Activated CD4-positive, CD25-positive, alpha-beta regulatory T cell treated with anti-CD3 and anti-CD28 coated beads, Interleukin-2, amount 50 U/mL, for 24 hours (primary cell): Measurements from ENCODE around the gene ZNF804A.

Experiments
- ATAC-seq, 2 donors: fragments of 150-1000 bp; cut with Tn5 transposase; one replicate each; pipeline ENCODE4 v1.10.0; 2021; ENCODE audit warnings: mild to moderate bottlenecking in 1 of 2, moderate library complexity in 1 of 2

Gene ZNF804A

DNA sequence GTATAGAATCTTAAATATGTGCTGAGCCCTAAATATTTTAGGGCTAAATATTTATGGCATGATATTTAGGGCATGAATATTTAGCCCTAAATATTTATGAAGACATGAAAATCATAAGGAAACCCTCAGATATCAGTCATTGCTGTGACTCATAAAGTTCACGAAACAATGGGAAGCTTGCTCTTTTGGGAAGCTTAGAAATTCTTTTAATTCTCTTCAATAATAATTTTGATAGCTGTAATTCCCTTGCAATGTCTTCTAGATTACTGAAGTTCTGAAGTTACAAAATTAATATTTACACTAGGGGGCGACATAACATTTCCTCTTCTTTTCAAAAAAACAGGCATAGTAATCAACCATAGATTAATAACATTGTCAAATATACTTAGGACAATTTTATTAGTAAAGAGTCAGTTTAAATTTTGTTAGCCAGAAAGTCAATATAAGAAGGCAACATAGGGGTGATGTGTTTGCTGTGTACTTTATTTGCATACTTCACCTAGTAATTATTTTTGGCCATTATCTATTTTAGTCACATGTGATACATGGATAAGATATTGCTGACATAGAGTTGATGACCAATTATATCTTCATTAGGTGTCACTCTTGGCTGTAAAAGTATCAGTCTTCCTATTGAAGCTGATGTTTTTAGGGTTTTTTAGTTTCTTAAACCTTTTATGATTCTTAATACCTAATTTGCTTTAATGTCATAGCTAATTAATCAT, 13.2 kb downstream of the ZNF804A start:
- no peak for ATAC-seq

DNA sequence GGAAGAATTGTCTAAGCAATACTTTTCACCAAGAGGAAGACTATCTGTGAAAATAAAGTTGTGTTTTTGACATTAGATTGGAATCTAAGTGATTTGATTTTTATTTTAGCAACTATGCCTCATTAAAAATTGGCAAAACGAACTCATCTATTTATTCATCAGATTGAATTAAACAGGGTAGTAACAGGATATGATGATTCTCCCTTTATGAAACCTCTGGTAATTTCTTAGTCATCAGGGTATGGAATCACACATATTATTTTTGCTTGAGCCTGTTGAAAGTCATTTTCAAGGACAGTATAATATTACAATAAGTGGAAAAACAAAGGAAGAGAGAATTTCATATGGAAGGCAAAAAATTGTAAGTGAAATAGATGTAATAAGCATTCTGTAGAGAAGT, 22.0 kb downstream of the ZNF804A start:
- ATAC-seq: no peak

DNA sequence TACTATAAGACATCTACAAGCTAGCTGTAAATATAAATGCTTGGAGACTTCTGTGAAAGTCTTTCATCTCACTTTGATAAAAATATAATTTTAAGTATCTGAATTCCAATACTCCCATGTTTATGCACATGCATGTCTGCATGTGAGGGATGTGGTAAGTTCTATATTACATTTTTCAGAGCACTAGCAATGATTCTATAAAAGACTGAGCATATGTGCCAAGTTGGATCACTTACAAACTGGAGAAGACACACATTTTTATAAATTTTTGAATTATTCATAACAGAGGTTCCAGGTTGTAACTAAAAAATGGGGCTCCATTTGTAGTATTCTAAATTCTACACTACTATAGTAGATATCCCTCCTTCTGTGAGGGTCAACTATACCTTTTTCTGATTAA, 26.0 kb downstream of the ZNF804A start:
- ATAC-seq: no peak

DNA sequence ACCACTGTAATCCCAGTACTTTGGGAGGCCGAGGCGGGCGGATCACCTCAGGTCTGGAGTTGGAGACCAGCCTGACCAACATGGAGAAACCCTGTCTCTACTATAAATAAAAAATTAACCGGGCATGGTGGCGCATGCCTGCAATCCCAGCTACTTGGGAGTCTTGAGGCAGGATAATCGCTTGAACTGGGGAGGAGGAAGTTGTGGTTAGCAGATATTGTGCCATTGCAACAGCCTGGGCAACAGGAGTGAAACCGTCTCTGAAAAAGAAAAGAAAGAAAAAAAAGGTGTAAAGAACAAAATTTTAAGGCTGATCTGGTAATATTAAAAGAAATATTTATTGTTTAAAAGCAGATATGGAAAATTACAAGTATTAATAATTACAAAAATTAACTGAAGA, 29.7 kb downstream of the ZNF804A start:
- no peak for ATAC-seq

DNA sequence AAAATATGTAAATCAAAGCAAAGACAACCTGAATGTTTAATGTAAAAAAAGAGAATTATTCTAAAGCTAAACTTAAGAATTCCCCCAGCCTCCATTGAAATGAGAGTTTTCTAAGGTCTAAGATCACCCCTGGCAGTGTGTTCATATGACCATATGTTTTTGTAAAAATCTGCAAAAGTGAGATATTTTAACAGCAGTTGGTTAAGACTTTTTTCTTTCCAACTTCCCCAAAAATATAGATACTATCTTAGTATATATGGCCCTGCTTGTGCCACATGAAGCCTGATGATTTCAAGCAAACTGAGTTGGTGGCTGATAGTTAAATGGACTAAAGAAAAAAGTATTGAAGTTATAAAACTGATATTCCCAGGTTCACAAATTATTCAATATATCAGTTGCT, 35.4 kb downstream of the ZNF804A start:
- ATAC-seq: no peak

DNA sequence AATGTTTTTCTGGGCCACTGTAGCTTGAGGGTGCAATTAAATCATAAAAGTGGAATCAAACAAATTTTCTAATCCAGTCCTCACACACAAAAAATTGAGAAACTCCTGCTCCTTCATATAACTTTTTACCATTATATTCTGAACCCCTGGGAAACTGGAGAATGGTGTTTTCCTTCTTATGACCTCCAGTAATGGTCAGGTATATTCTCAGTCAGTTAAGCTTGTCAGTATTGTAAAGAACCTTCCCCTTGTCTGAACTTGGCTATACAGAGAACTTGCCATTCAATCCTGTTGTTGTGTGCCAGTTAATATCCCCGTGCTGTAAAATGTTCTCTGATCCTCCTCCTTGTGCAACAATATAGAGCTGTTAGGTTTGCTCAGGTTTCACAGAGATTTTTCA, 39.5 kb downstream of the ZNF804A start:
- ATAC-seq: no peak

DNA sequence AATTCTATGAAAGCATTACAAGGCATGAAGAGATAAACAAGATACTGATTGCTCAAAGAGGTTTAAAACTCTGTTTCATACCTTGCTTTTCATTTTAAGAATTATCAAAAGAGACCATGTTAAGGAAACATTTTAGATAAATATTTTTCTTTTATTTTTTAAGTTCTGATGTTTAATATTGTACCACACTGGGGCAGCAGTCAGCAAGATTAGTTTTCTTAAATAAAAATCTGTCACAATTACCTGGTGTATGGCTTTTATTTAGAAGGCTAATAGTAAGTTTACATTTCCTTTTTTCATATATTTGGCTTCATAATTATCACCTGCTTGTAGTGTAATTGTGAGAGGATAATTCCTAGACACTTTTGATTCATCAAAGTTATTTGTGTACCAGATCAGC, 46.4 kb downstream of the ZNF804A start:
- no peak for ATAC-seq

DNA sequence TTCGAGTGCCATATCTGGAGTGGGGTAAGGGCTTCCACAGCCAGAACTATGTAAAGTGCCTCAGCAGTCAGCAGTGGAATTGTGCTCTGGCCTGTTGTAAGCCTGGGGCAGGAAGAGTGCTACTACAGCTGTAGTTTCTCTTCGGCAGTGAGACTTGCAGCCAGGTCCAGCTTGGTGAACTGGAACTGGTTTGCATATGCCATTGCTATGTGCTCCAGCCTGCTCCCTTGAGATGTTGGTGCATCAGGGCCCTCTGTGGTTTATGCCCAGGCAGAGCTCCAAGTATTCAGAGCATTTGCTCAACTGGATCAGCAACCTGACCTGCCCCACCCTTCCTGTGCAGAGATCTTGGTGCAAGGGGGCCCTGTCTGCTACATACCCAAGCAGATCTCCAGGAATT, 47.8 kb downstream of the ZNF804A start:
- no peak for ATAC-seq

DNA sequence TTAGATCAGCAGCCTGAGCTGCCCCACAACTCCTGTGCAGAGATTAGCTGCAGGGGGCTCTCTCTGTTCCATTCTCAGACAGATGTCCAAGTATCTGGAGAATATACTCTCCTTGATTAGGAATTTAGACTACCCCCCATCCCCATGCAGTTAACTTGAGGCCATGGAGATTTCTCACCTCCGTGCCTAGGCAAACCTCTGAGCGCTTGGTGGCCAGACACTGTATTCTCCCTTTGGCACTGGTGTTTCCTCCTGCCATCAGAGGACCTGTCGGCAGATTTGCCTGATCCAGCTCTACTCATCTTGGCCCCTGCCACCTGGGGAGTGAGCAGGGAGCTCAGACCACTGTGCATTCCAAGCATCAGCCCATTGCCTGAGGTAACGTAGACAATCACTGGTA, 48.3 kb downstream of the ZNF804A start:
- ATAC-seq: no peak

DNA sequence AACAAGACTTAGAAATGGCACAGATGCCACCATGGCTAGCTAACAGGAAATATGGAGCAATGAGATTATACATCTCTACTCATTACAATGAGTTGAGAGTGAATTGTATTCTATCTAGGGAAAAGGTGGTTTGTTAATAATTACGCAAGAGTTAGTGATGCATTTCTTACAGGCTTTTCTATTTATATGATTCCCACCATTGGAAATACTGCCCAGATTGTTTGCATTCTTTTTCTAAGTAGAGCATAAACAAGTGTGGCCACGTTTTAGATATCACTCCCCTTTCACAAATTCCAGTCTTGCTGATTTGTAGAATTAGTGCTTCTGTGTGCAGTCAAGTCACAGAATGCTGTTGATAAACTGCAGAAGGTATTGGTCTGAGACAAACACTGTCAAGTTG, 56.6 kb downstream of the ZNF804A start:
- ATAC-seq: no peak

DNA sequence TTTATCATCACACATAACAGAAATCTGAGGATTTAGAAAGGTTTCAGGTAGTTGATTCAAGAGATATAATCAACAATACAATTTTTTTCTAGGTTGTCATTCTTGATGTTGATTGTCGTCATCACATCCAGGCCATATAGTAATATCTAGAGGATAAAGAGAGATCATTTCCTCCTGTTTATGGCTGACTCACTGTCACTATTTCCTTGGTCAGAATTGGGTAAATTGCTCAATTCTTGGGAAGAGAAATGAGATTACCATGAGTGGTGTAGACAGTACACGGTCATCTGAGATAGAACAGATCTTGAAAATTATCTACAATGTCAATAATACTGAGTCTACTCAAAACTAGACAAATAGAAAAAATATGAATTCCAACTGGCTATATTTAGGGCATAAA, 78.8 kb downstream of the ZNF804A start:
- no peak for ATAC-seq

DNA sequence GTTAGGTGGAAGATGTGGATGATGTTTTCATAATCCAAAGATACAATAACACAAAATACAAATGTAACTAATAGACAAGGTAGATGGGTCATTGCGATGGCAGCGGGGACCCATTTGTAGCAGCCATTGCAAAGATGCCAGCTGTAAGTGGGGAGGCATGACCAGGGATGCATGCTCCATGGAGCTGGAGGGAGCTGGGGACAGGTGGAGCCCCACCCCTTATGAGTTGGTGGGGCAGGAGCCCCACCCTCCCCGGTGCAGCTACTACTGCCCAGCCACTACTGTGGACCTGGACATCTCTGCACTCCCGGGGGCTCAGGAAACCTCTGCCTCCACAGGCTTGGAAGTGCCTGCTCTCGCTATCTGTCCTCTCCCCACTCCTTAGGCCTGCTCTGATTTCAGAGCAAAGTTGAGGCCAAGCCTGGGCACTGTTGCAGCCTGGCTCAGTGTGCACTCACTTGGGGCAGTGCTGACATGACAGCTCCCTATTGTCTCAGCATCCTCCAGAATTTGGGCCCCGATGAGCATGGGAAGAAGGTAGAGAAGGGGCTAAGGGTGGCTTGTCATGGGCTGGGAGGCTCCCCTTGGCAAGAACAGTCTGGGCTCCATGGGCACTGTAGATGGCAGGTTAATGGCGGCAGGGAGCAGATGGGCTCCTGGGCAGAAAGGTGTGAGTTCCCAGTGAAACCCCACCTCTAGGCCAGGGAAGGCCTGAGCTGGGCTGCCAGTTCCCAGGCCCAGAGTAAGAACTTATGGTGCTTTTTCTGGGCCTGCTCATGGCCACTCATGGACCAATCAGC, 81.1 kb downstream of the ZNF804A start:
- no peak for ATAC-seq

DNA sequence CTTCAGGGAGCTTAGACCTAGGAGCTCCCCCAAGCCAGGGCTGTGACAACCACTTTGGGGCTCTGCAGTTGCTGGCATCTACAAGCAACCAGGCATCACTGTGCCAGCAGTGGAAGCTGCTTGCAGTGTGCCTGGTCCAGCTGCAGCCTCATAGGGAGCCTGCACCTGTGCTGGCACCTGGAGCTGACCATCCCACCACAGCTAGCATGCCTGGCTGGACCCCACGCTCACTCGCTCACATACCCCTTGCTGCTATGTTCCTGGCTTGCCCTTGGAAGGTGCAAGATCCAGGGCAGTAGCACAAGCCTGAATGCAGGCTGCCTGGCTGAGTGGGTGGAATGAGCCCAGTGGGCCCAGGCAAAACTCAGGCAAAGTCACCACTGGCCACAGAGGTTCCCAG, 82.5 kb downstream of the ZNF804A start:
- ATAC-seq: no peak

DNA sequence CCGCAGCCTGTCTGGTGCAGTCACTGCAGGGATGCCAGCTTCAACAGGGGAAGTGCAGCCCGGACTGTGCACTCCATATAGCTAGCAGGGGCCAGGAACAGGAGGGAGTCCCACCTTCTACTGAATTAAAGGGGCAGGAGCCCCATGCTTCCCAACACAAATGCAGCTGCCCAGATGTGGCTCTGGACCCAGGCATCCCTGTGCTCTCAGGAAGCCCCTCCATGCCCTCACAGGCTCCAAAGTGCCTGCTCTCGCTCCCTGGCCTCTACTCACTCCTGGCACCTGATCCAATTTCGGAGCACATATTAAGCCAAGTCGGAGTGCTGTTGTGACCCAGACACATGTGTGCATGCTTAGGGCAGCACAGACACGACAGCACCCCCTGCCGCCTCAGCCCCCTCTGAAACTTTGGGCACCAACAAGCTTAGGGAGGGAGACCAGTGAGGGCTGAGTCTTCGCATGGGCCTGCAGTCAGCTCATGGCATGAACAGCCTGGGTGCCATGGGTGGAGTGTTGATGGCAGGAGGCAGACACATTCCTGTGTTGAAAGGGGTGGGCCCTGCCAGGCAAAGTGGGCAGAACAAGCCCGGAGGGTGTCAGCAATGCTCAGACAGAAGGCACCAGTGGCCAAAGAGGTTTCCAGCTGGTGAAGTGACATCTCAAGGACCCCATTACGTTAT, 83.5 kb downstream of the ZNF804A start:
- ATAC-seq: no peak

DNA sequence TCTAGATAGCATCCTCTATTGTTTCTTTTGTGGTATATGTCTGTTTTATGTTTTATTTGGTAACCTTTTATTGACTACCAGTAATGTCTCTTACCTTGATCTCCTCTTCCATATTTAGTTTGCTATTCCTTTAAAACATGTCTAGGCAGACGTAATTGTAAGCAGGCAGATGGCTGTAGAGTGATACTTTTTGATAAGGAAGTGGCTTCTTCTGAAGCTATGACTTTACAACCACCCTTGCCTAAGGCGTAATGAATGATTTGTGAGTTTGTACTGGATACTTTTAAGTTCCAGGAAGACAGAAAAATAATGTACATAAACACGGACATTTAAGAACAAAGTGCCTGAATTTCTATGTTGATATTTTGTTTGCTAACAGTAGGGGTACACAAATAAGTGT, 85.6 kb downstream of the ZNF804A start:
- ATAC-seq: no peak

DNA sequence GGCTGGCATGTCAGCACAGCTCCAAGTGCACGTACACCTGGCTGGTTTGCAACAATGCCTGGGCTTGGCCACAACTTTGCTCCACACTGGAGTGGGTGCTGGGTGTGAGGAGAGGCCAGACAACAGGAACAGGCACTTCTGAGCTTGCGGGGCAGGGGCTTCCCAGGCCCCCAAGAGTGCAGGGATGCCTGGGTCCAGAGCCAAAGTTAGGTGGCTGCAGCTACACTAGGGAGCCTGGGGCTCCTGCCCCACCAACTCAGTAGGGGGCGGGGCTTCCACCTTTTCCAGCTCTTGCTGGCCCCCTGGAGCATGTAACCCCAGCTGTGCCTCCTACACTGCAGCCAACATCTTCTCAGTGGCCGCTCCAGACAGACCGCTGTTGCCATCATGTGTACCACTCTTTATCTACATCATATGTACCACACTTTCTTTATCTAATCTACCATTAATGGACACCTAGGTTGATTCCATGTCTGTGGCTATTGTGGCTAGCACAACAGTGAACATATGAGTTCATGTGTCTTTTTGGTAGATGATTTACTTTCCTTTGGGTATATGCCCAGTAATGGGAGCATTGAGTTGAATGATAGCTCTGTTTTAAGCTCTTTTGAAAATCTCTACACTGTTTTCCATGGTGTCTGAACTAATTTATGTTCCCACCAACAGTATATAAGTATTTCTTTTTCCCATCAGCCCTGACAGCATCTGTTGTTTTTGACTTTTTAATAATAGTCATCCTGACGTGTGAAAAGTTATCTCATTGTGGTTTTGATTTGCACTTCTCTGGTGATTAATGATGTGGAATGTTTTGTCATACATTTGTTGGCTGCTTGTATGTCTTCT, 87.9 kb downstream of the ZNF804A start:
- ATAC-seq: no peak

DNA sequence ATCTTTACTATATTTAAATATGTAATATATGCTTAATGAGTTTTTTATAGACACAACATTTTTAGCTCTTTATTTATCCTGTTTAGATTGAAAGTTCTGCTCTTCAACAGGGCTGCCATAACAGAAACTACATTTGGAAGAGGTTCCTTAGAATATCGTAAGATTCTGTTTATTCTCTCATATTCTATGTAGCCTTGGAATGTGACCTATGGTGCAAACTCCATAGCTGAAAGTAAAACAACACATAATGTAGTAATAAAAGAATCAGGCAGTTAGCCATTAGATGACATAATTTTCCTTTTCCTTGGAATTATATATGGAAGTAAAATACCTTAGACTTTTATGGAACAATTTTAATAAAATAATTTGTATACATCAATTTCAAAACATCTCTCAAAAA, 91.3 kb downstream of the ZNF804A start:
- ATAC-seq: no peak

DNA sequence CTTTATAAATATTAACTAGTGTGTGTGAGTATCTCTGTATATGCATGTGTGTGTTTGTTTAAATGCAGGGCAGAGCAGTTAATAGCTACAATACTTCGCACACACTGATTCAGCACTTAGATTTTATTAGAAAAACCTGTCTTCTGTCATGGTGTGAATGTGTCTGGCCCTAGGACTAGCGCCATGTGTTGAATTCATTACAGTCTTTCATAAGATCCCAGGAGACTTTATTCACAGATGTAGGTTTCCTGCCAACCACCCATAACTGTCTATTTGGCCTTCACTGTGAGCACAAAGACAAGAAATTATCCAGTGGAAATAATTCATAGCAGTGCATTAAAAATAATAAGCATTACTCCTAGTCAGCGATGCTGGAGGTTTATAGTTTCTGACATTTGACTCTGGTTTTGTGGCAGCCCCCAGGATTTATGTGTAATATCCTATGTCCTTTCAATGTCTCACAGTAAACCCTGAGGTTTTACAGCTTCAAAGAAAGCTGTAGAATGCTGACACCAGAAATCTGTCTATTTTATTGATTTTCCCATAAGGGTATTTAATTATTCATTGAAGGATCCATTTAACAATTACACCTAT, 93.9 kb downstream of the ZNF804A start:
- ATAC-seq: no peak

DNA sequence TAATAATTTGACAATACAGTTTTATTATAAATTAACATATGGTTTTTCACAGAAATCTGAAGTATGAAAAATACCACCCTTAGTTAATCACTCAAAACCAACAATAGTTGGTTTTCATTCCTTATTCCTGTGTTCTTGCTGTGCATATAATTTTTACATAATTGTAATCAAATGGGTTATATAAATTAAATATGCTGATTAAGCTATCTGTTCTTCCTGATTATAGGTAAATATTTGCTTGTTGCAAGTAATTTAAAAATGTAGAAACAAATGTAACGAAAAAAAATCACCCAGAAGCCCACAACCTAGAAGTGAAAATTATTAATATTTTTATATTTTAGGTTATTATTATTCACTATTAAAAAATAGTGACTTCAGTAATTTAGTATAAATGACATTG, 98.3 kb downstream of the ZNF804A start:
- no peak for ATAC-seq

DNA sequence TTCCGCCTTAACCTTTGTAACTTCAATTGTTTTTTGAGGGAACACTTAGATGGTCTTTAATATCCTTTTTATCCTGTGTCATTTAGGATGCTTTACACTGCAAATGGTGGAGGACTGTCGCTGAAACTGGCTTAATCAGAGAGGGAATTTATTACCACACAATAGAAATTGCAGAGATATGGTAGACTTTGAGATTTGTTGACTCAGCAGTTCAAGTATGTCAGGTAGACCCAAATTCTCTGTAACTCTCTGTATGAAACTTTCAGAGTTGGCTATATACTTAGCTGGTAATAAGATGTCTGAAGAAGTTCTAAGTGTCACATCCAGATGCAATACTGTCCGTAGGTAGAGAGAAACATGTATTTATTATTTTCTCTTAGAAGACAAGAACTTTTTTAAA, 100.1 kb downstream of the ZNF804A start:
- ATAC-seq: no peak

DNA sequence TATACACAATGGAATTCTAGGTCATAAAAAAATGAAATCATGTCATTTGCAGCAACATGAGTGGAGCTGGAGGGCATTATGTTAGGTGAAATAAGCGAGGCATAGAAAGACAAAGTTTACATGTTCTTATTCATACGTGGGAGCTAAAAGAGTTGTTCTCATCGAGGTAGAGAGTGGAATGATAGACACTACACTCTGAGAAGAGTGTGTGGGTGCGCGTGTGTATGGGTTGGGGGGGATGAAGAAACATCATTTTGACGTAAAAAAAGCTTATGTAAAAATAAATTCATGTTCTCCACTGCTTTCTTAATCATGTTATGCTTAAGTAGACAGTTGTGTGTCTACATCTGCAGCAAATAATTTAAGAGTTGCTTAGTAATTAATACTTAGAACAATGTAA, 123.6 kb downstream of the ZNF804A start:
- ATAC-seq: no peak

DNA sequence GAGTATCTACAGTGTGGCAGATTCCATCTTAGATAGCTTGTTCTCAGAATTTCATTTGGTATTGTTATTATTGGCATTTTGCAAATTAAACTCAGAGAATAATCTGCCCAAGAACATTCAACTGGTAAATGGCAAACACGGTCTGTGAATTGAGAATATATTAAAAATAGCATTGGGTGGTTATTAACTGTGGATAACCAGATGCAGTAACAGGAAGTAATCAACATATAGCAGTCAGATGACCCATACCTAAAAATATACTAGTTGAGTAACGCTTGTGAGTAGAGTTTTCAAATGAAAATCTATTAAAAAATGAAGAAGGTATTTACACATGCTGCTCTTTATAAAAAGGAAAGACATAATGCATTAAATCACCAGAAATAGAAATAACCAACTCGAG, 129.5 kb downstream of the ZNF804A start:
- no peak for ATAC-seq

DNA sequence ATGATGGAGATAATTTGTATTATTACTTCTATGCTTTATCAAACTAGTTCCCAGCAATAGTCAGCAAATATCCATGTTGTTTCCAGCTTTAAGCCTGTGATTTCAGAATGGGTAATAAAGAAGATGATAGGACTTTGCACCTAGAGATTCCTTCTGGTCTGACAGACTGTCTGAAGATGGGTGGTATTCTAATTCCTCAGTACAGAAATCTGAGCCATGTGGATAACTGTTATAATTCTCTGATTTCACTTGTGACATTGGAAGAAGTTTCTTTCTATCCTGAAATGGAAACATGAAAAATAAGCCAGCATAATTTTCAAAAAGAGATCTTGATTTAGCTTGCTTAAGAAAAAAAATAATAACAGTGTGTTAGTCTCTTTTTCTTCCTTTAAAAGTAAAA, 130.1 kb downstream of the ZNF804A start:
- no peak for ATAC-seq
